ENCODE data around the gene SPACA5. TPM values are rescaled to one million over a fixed set of nuclear protein-coding genes. Genes with fewer than 3 reads are reported as not detected.
"Not testable (repeated sequence)": the region's sequence is repeated elsewhere in the genome, so short reads cannot be mapped to it uniquely, and the experiment has no call there.

The SPACA5 gene
- total RNA-seq, 2 experiments from 2014 or later: not detected

- H3K27ac Mint-ChIP-seq: no peak overlapping the region
Observed at GRCh38 chrX:48001260-48001659, 5.5 kb upstream of the SPACA5 start.

GRCh38 chrX:48002319-48002718 is 4.5 kb upstream of the SPACA5 start:
- peak overlapping the region; percentile 36 for H3K27ac Mint-ChIP-seq

More at GRCh38 chrX:48001260-48001659, 5.5 kb upstream of the SPACA5 start:
- intact Hi-C loops (cut with micrococcal nuclease): no loop called here
- ATAC-seq (no peak), DNase-seq (no peak)
- Mint-ChIP-seq H3K27me3 (no peaks in the 10 kb centered on the region), H3K9me3 (no peaks in the 10 kb centered on the region), H3K36me3 (ENCODE audit: low read depth) (peaks cover 32% of the 10 kb centered on the region), H3K4me3 (no peak overlapping the region), H3K4me1 (ENCODE audit: low read depth) (peaks cover 23% of the 10 kb centered on the region)
- POLR2A ChIA-PET: no interaction called here
- CTCF ChIA-PET: no interaction called here
- TF ChIP-seq CTCF (IDR thresholded peaks at IDR 0.05): no peak

GRCh38 chrX:48002929-48003328 is 3.9 kb upstream of the SPACA5 start:
- TF ChIP-seq CTCF (IDR thresholded peaks at IDR 0.05): no peak
- POLR2A ChIA-PET: no interaction called here
- ATAC-seq (no peak), DNase-seq (no peak)
- H3K4me1 Mint-ChIP-seq (ENCODE audit: low read depth): peaks cover 23% of the 10 kb centered on the region
- peaks cover 27% of the 10 kb centered on the region for H3K36me3 Mint-ChIP-seq (ENCODE audit: low read depth)
- peak overlapping the region; percentile 97 for H3K4me3 Mint-ChIP-seq
- CTCF ChIA-PET: no interaction called here
- no peaks in the 10 kb centered on the region for H3K9me3 Mint-ChIP-seq
- intact Hi-C loops (cut with micrococcal nuclease): no loop called here
- H3K27me3 Mint-ChIP-seq: no peaks in the 10 kb centered on the region
- no peak overlapping the region for H3K27ac Mint-ChIP-seq

More at GRCh38 chrX:48002319-48002718, 4.5 kb upstream of the SPACA5 start:
- ChIA-PET CTCF (no interaction called here), POLR2A (no interaction called here)
- Mint-ChIP-seq H3K4me3 (peak overlapping the region; percentile 56), H3K9me3 (no peaks in the 10 kb centered on the region), H3K4me1 (ENCODE audit: low read depth) (peaks cover 23% of the 10 kb centered on the region), H3K27me3 (no peaks in the 10 kb centered on the region), H3K36me3 (ENCODE audit: low read depth) (peaks cover 27% of the 10 kb centered on the region)
- no peak for TF ChIP-seq CTCF (IDR thresholded peaks at IDR 0.05)
- intact Hi-C loops (cut with micrococcal nuclease): no loop called here
- DNase-seq: no peak
- ATAC-seq: no peak

GRCh38 chrX:48003367-48003757 is 3.4 kb upstream of the SPACA5 start:
- ATAC-seq (peak; percentile 24), DNase-seq (peak; percentile 35)
- Mint-ChIP-seq H3K27ac (peak overlapping the region; percentile 99), H3K4me1 (ENCODE audit: low read depth) (peaks cover 23% of the 10 kb centered on the region), H3K4me3 (peak overlapping the region; percentile 97), H3K27me3 (no peaks in the 10 kb centered on the region), H3K9me3 (no peaks in the 10 kb centered on the region), H3K36me3 (ENCODE audit: low read depth) (peaks cover 25% of the 10 kb centered on the region)
- no peak for TF ChIP-seq CTCF (IDR thresholded peaks at IDR 0.05)
- ChIA-PET POLR2A (no interaction called here), CTCF (no interaction called here)
- intact Hi-C loops (cut with micrococcal nuclease): no loop called here

- POLR2A ChIA-PET: no interaction called here
- peaks cover 23% of the 10 kb centered on the region for H3K4me1 Mint-ChIP-seq (ENCODE audit: low read depth)
- H3K4me3 Mint-ChIP-seq: peak within 1 kb of the TSS; percentile 97
- intact Hi-C loops (cut with micrococcal nuclease): no loop called here
- H3K36me3 Mint-ChIP-seq (ENCODE audit: low read depth): peaks cover 25% of the 10 kb centered on the region
- no peak for TF ChIP-seq CTCF (IDR thresholded peaks at IDR 0.05)
- ATAC-seq (peak; percentile 96), DNase-seq (peak; percentile 95)
- H3K9me3 Mint-ChIP-seq: no peaks in the 10 kb centered on the region
- CTCF ChIA-PET: no interaction called here
- H3K27me3 Mint-ChIP-seq: no peaks in the 10 kb centered on the region
- peak within 1 kb of the TSS; percentile 99 for H3K27ac Mint-ChIP-seq
Observed at GRCh38 chrX:48003758-48004457, 2.9 kb upstream of the SPACA5 start, which contains the start of gene ZNF182. Gene ZNF182 (minus strand): TSS chrX:48003989. CDS start chrX:48002609, 1,380 bp downstream.

- DNase-seq; H3K36me3 Mint-ChIP-seq (ENCODE audit: low read depth); H3K27ac Mint-ChIP-seq; ATAC-seq; intact Hi-C loops (cut with micrococcal nuclease); H3K9me3 Mint-ChIP-seq; CTCF ChIA-PET; POLR2A ChIA-PET; H3K4me3 Mint-ChIP-seq; H3K4me1 Mint-ChIP-seq (ENCODE audit: low read depth); H3K27me3 Mint-ChIP-seq: not testable (repeated sequence)
Observed at GRCh38 chrX:48009445-48009960, 2.7 kb downstream of the SPACA5 start.

- H3K27me3 Mint-ChIP-seq; intact Hi-C loops (cut with micrococcal nuclease); H3K36me3 Mint-ChIP-seq (ENCODE audit: low read depth); DNase-seq; H3K4me3 Mint-ChIP-seq; ATAC-seq; H3K27ac Mint-ChIP-seq; H3K4me1 Mint-ChIP-seq (ENCODE audit: low read depth); POLR2A ChIA-PET; CTCF ChIA-PET; H3K9me3 Mint-ChIP-seq: not testable (repeated sequence)
Observed at GRCh38 chrX:48016583-48017310, 10.0 kb downstream of the SPACA5 start.
